A549 (cell line): ENCODE results near the gene PPME1.

Experiments
- BHLHE40 ChIP-seq: IDR thresholded peaks from 2 replicates; pipeline ENCODE4 v1.6.1; 2012; ENCODE audit warnings: low read depth, low read length, inconsistent platforms
- CHD2 ChIP-seq: fragments of 150-350 bp; IDR thresholded peaks from 2 replicates; pipeline ENCODE4 v1.6.1; 2014; ENCODE audit warnings: low read length; ENCODE audit not compliant: partially characterized antibody
- CTCF ChIP-seq: fragments of >200 bp; sonication (Bioruptor Twin); formaldehyde crosslinking; IDR thresholded peaks from 3 replicates; pipeline ENCODE4 v1.5.1; 2016
- EP300 ChIP-seq, 2 experiments: fragments of >200 bp; sonication (Bioruptor Twin); formaldehyde crosslinking; IDR thresholded peaks; 2 replicates in 1 of 2; 3 replicates in 1 of 2; pipeline ENCODE4 v1.6.1; 2016 to 2017
- HES2 ChIP-seq: fragments of >200 bp; sonication (Bioruptor Twin); formaldehyde crosslinking; IDR thresholded peaks from 2 replicates; pipeline ENCODE4 v1.6.1; 2016
- MAFK ChIP-seq: fragments of 450-650 bp; IDR thresholded peaks from 2 replicates; pipeline ENCODE4 v1.6.1; 2014; ENCODE audit not compliant: partially characterized antibody
- MAX ChIP-seq: IDR thresholded peaks from 2 replicates; pipeline ENCODE4 v1.6.1; 2012
- POLR2A ChIP-seq: IDR thresholded peaks from 2 replicates; pipeline ENCODE4 v1.6.1; 2012; ENCODE audit warnings: mild to moderate bottlenecking, low read length
- RAD21 ChIP-seq, 2 experiments: fragments of >200 bp in 1 of 2; sonication (Bioruptor Twin) in 1 of 2; formaldehyde crosslinking in 1 of 2; IDR thresholded peaks in 1 of 2; conservative IDR thresholded peaks in 1 of 2; 2 replicates in 1 of 2; 3 replicates in 1 of 2; pipeline ENCODE4 v1.6.1; 2012 to 2018; ENCODE audit warnings: inconsistent platforms in 1 of 2
- REST ChIP-seq: fragments of 200-600 bp; sonication (generic); IDR thresholded peaks from 2 replicates; pipeline ENCODE4 v1.6.1; 2016; ENCODE audit warnings: antibody characterized with exemption, mild to moderate bottlenecking, moderate library complexity
- SMC3 ChIP-seq: fragments of >200 bp; sonication (Bioruptor Twin); formaldehyde crosslinking; IDR thresholded peaks from 3 replicates; pipeline ENCODE4 v1.6.1; 2018; ENCODE audit warnings: inconsistent platforms
- USF2 ChIP-seq: fragments of 450-650 bp; IDR thresholded peaks from 2 replicates; pipeline ENCODE4 v1.6.1; 2014; ENCODE audit warnings: antibody characterized with exemption
- ZFP36 ChIP-seq: fragments of 450-650 bp; IDR thresholded peaks from 2 replicates; pipeline ENCODE4 v1.6.1; 2014; ENCODE audit warnings: borderline replicate concordance; ENCODE audit not compliant: partially characterized antibody
- ZSCAN20 ChIP-seq: fragments of 250-450 bp; sonication (Bioruptor Pico); IDR thresholded peaks from 2 replicates; pipeline ENCODE4 v1.8.0; 2022; ENCODE audit warnings: mild to moderate bottlenecking, moderate library complexity

GRCh38 chr11:74141908-74142307 lies 29.2 kb upstream of the PPME1 start:
- TF ChIP-seq POLR2A (no peak), USF2 (no peak), REST (no peak), EP300 (IDR thresholded peaks at IDR 0.05) (no peak), CTCF (no peak), RAD21 (conservative IDR thresholded peaks at IDR 0.05 in 1 of 2, IDR thresholded peaks at IDR 0.05 in 1 of 2) (no peak), BHLHE40 (no peak), SMC3 (no peak), CHD2 (no peak), MAX (no peak), MAFK (no peak), ZFP36 (no peak), HES2 (no peak), ZSCAN20 (no peak)
